Coronary artery (tissue), 2 donors: ENCODE results near the gene HFE.
A peak's percentile ranks its signal among the peaks of the same experiment; 100 is the strongest.
"Not testable (repeated sequence)": the region's sequence is repeated elsewhere in the genome, so short reads cannot be mapped to it uniquely, and the experiment has no call there.

Source experiments
- DNase-seq: peaks from one replicate; pipeline ENCODE4 v3.0.0-alpha.2; 2017; ENCODE audit warnings: low spot score
- H3K27ac ChIP-seq, 2 donors: fragments of 200-600 bp; sonication (generic); one replicate each; pipeline ENCODE4 v1.5.1; 2016 to 2019
- H3K4me3 ChIP-seq: fragments of 200-600 bp; sonication (generic); 2 replicates; pipeline ENCODE4 v1.5.1; 2016; ENCODE audit warnings: mild to moderate bottlenecking, moderate library complexity
- CTCF ChIP-seq: fragments of 200-600 bp; sonication (generic); IDR thresholded peaks from one replicate; pipeline ENCODE4 v1.5.1; 2019; ENCODE audit warnings: antibody characterized with exemption

Gene HFE

GRCh38 chr6:26087284-26088115 is at the start of gene HFE:
Gene HFE (plus strand): TSS chr6:26087429. CDS start chr6:26087441, 12 bp downstream.
- no peak for TF ChIP-seq CTCF
- DNase-seq, result no peak
- Histone ChIP-seq H3K4me3 (peak within 1 kb of the TSS; percentile 77), H3K27ac (peak within 1 kb of the TSS; percentile 82 to 91)

GRCh38 chr6:26041946-26042345 is 45.3 kb upstream of the HFE start:
- no peak overlapping the region for H3K27ac ChIP-seq
- DNase-seq, result no peak
- no peak for TF ChIP-seq CTCF
- no peak overlapping the region for H3K4me3 ChIP-seq

GRCh38 chr6:26043384-26044139 is 43.7 kb upstream of the HFE start:
- TF ChIP-seq CTCF, result no peak

GRCh38 chr6:26044140-26045064 is 42.8 kb upstream of the HFE start:
- no peak for TF ChIP-seq CTCF
- peak overlapping the region; percentile 97 to 99 for H3K27ac ChIP-seq
- peak; percentile 77 for DNase-seq
- H3K4me3 ChIP-seq, result peak overlapping the region; percentile 83

More at GRCh38 chr6:26043384-26044139, 43.7 kb upstream of the HFE start:
- DNase-seq, result peak; percentile 89
- peak overlapping the region; percentile 83 for H3K4me3 ChIP-seq
- H3K27ac ChIP-seq, result peak overlapping the region; percentile 97 to 99

- no peak for TF ChIP-seq CTCF
- Histone ChIP-seq H3K4me3 (peak overlapping the region; percentile 83), H3K27ac (peak overlapping the region; percentile 97 to 99)
- DNase-seq, result peak; percentile 81
Observed at GRCh38 chr6:26045065-26045927, 41.9 kb upstream of the HFE start.

GRCh38 chr6:26045928-26046368 is 41.3 kb upstream of the HFE start:
- no peak overlapping the region for H3K27ac ChIP-seq
- DNase-seq, result no peak
- no peak overlapping the region for H3K4me3 ChIP-seq
- no peak for TF ChIP-seq CTCF

- not testable (repeated sequence) for H3K4me3 ChIP-seq, H3K27ac ChIP-seq, DNase-seq
Observed at GRCh38 chr6:26047329-26047728, 39.9 kb upstream of the HFE start.
